ENCODE measurements around the gene ADAMTS13.
"Not testable (repeated sequence)": the region's sequence is repeated elsewhere in the genome, so short reads cannot be mapped to it uniquely, and the experiment has no call there.

Gene ADAMTS13

GRCh38 chr9:133421615-133422542 is at the start of gene ADAMTS13:
Gene ADAMTS13 (plus strand): TSS chr9:133422367. CDS start chr9:133422444, 77 bp downstream.
- no peak for DNase-seq (ENCODE audit: low read depth in 2 of 2)

DNA sequence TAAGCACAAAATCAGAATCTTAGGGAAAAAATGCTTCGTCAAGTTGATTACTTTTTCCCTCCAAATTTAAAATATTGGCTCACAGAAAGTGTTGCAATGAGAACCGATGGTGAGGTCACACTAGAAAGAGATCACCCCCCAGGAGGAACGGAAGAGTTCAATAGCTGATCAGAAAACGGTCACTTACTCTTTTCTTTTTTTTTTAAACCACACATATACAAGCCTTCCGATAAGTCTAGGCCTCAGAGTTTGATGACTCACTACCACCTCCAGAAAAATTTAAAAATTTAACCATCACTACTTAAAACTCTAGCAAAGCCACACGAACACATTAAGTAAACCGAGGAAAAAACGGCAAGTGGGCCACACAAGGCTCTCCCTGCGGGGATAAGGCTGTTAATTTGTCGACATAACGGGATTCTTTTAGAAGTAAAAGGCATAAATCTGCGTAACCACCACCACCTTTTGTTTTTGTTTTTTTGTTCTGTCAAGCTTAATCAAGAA is 47.5 kb upstream of the ADAMTS13 start:
- no peak for DNase-seq (ENCODE audit: low read depth in 2 of 2)

- DNase-seq (ENCODE audit: low read depth in 2 of 2) = no peak
These were observed 46.9 kb upstream of the ADAMTS13 start for GRCh38 chr9:133375116-133375723.

- peak; percentile 88 to 90 for DNase-seq (ENCODE audit: low read depth in 2 of 2)
These were observed 46.2 kb upstream of the ADAMTS13 start, which contains the start of the genes STKLD1 and SURF4 for GRCh38 chr9:133375724-133376654. Gene STKLD1 (plus strand): TSS chr9:133376366. CDS start chr9:133376474, 108 bp downstream. Gene SURF4 (minus strand): TSS chr9:133376060. CDS start chr9:133375969, 91 bp downstream.

DNA sequence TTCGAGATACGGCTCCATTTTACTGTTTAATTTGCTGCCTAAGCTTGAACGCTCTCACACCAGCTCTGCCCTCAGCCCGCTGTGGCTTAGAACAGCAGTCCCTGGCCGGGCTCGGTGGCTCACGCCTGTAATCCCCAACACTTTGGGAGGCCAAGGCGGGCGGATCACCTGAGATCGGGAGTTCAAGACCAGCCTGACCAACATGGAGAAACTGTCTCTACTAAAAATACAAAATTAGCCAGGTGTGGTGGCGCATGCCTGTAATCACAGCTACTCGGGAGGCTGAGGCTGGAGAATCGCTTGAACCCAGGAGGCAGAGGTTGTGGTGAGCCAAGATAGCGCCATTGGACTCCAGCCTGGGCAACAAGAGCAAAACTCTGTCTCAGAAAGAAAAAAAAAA is 44.9 kb upstream of the ADAMTS13 start:
- DNase-seq (ENCODE audit: low read depth in 2 of 2) = not testable (repeated sequence)

DNA sequence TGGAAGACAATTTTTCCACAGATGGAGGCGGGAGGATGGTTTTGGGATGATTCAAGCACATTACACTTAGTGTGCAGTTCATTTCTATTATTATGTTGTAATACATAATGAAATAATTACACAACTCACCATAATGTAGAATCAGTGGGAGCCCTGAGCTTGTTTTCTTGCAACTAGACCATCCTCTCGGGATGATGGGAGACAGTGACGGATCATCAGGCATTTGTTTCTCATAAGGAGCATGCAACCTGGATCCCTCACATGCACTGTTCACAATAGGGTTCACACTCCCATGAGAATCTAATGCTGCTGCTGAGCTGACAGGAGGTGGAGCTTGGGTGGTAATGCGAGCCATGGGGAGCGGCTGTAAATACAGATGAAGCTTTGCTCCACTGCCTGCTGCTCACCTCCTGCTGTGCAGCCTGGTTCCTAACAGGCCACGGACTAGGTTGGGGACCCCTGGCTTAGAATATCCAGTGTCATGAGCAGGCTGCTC is 44.4 kb upstream of the ADAMTS13 start:
- DNase-seq (ENCODE audit: low read depth in 2 of 2) = no peak

DNA sequence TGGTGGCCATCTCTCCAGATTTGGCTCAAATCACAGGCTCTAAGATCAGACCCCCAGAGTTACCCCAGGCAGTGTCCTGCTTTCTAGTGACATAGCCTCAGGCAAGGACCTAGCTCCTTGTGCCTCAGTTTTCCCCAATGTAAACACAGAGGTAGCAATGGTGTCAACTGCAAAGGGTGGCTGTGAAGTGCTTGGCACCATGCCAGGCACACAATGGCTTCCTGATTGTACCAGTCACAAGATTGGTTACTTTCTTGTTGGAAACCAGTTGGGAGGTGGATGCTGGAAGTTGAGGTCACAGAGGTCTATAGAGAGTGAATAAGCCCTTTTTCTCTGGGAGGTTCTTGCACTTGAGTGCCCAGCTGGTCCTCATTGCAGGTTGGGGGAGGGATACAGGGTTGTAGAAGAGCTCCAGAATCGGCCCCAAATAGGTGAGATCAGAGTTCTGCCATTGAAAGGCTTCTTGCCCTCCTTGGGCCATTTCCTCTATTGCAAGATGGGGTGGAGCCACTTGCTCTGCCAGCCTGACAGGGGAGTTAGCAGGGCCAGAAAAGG is 43.7 kb upstream of the ADAMTS13 start:
- no peak for DNase-seq (ENCODE audit: low read depth in 2 of 2)

GRCh38 chr9:133379153-133380086 is 42.7 kb upstream of the ADAMTS13 start:
- no peak for DNase-seq (ENCODE audit: low read depth in 2 of 2)

GRCh38 chr9:133380734-133381133 is 41.4 kb upstream of the ADAMTS13 start:
- no peak for DNase-seq (ENCODE audit: low read depth in 2 of 2)

- DNase-seq (ENCODE audit: low read depth in 2 of 2) = no peak
These were observed 39.5 kb upstream of the ADAMTS13 start for GRCh38 chr9:133382507-133383141.

DNA sequence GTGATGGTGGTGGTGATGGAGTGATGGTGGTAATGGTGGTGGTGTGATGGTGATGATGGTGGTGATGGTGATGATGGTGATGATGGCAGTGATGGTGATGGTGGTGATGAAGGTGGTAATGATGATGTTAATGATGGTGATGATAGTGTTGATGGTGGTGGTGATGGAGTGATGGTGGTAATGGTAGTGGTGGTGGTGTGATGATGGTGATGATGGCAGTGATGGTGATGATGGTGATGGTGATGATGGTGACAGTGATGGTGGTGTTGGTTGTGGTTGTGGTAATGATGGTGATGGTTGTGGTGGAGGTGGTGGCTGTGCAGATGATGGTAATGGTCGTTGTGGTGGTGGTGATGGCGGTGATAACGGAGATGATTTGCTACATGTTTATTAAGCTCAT is 38.7 kb upstream of the ADAMTS13 start:
- no peak for DNase-seq (ENCODE audit: low read depth in 2 of 2)

DNA sequence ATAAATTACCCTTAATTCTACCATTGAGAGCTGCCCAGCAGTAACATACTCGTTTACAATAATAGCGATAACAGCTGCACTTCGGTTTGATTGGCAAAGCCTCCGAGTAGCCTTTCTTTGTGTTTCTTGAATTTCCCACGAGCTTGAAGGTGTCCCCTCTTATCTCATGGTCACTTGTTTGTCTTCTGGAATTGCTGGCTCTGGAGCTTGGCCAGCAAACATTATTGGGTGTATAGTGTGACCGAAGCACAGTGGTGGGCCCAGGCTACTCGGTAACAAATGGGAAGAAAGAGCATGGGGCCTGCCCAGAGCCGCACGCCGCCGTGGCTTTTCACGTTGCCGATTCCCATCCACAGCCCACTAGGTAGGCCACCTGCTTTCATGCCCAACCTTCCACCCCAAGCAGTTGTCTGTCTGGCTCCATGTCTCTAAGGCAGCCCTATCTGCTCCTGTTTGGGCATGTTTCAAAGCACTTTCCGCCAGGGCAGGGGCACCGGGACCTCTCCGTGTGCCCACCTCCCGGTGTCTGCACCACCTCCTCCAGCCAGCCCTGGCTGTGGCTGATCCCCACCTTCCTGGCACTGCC is 37.3 kb upstream of the ADAMTS13 start:
- no peak for DNase-seq (ENCODE audit: low read depth in 2 of 2)

DNA sequence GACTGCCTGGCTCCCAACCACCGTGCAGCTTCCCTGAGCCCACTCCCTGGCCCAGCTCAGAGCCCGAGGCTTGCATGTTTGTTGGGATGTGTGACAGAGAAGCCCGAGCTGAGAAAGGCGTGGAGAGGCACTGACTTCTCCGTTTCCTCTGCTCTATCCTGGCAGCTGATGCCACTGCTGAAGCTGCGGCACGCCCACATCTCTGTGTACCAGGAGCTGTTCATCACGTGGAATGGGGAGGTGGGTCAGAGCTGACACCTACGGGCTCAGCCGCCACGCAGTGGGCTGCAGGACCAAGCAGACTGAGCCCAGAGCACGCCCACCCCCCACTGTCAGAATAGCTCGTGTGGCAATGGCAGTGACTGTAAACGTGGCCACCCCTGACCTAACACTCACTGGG is 36.7 kb upstream of the ADAMTS13 start:
- DNase-seq (ENCODE audit: low read depth in 2 of 2) = no peak

DNA sequence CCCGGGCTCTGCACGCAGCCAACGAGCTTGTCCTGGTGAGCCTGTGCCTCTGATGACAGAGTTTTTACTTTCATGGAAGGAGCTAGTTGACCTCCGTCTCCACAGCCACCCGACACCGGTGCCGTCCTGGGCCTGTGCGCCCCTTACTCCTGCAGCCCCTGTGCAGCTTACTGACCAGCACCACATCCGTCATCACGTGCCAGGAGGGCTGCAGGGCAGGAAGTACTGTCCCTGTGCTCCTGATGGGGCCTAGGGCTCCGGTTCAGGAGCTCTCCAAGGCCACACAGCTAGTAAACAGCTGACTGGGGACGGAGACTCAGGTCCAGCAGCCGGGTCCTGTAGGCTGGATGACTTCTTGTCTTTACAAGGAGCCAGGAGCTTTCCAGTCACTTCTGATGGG is 35.8 kb upstream of the ADAMTS13 start:
- DNase-seq (ENCODE audit: low read depth in 2 of 2) = no peak

- no peak for DNase-seq (ENCODE audit: low read depth in 2 of 2)
These were observed 34.5 kb upstream of the ADAMTS13 start for GRCh38 chr9:133387680-133388079.

DNA sequence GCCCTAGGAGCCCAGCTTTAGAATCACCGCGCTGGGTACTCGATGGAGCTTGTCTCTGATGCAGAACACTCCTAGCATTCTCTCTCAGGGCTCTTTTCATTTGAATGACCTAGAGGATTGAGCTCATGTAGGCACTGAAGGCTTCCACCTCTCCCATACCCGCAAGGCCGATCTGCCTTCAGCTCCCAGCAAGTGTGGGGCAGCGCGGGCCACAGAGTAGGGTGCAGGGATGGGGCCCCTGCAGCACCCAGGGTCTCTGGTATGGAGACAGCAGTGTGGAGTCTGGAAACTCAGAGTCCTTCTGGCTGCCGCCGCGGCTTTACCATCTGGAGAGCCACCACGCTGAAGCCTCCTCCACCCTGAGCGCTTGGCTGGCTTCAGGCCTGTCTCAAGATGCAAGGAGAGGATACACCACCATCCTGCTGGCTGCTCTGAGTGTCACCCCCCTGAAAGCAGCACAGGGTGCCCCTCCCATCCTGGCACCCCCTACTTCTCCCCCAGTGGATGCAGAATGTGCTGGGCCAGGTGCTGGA is 33.1 kb upstream of the ADAMTS13 start:
- no peak for DNase-seq (ENCODE audit: low read depth in 2 of 2)

DNA sequence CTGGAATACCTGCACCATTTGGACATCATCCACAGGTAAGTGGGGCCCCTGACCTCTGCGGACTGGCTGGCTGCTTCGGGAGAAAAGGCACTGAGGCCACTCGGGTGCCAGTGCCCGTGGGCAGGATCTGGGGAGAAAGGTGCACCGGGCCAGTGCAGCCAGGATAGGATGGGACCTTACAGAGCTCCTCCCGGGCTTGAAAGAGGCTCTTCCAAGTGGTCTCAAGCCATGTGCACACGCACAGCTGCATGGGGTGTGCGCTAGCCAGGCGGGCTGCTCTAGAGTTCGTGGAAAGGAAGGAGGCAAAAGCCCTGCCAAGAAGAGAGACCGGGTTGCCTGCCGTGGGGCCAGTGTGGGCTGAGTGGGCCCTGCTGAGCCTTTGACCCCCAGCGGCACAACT is 32.6 kb upstream of the ADAMTS13 start:
- DNase-seq (ENCODE audit: low read depth in 2 of 2) = no peak

DNA sequence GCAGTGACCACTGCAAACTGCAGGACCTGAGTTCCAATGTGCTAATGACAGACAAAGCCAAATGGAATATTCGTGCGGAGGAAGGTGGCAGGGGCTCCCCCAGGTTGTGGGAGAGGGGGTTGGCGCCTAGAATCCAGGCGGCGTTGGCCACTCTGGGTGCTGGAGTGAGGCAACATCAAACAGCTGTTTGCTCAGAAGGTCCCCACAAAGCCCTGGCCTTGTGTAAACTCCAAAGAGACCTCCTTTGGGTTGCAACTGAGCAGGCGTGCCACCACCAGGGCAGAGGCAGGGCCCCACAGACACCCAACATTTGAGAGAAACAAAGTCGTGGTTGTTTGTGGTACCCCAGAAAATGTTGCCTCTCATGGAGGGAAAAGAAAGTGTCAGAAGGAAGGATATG is 31.5 kb upstream of the ADAMTS13 start:
- no peak for DNase-seq (ENCODE audit: low read depth in 2 of 2)

DNA sequence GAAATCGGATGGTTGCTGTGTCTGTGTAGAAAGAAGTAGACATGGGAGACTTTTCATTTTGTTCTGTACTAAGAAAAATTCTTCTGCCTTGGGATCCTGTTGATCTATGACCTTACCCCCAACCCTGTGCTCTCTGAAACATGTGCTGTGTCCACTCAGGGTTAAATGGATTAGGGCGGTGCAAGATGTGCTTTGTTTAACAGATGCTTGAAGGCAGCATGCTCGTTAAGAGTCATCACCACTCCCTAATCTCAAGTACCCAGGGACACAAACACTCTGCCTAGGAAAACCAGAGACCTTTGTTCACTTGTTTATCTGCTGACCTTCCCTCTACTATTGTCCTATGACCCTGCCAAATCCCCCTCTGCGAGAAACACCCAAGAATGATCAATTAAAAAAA is 30.7 kb upstream of the ADAMTS13 start:
- DNase-seq (ENCODE audit: low read depth in 2 of 2) = not testable (repeated sequence)

Measured in activated CD8-positive, alpha-beta memory T cell treated with anti-CD3 and anti-CD28 coated beads for 4 hours (primary cell).